IMR-90 (cell line): ENCODE data around the gene CATSPERZ. TPM values are rescaled to one million over a fixed set of nuclear protein-coding genes. Genes with fewer than 3 reads are reported as not detected.

Experiments
- ATAC-seq: fragments of 200-7000 bp; cut with Tn5 transposase; 2 replicates; pipeline ENCODE4 v1.9.1; 2020; ENCODE audit warnings: low read depth, mild to moderate bottlenecking, moderate library complexity
- BruUV-seq: library from RNA; stranded (reverse); fragments of 400-500 nt; replicated peaks from 2 replicates; lab custom pipeline; 2021; lab: Mats Ljungman, UMichigan
- CTCF ChIA-PET: fragments of 300-600 bp; formaldehyde crosslinking; extraction: SDS; loops from one replicate; lab custom pipeline; 2021; ENCODE audit warnings: antibody characterized with exemption; lab: Yijun Ruan, JAX
- POLR2A ChIA-PET: fragments of 300-600 bp; sonication (Branson Sonifier 250); formaldehyde crosslinking; loops from one replicate; lab custom pipeline; 2022; ENCODE audit warnings: antibody characterized with exemption; ENCODE audit not compliant: unreplicated experiment; lab: Charles Lee
- DNase-seq: peaks from one replicate; pipeline ENCODE4 v3.0.0; 2013
- H2AFZ ChIP-seq: replicated peaks from 2 replicates; pipeline ENCODE3; 2013; ENCODE audit warnings: low read length, mild to moderate bottlenecking; ENCODE audit not compliant: poor library complexity
- H2AK5ac ChIP-seq: 2 replicates; pipeline ENCODE4 v1.6.1; 2013; ENCODE audit warnings: low read depth, low read length, inconsistent platforms
- H2AK9ac ChIP-seq: replicated peaks from 2 replicates; pipeline ENCODE3; 2013; ENCODE audit warnings: mild to moderate bottlenecking, low read depth, low read length, moderate library complexity; ENCODE audit not compliant: poor library complexity
- H2BK120ac ChIP-seq: 2 replicates; pipeline ENCODE4 v1.6.1; 2013; ENCODE audit warnings: low read depth, low read length, inconsistent platforms
- H2BK15ac ChIP-seq: 3 replicates; pipeline ENCODE4 v1.6.1; 2013; ENCODE audit warnings: low read depth, low read length, inconsistent platforms
- H2BK20ac ChIP-seq: 2 replicates; pipeline ENCODE4 v1.6.1; 2013; ENCODE audit warnings: low read depth, mild to moderate bottlenecking, inconsistent platforms, low read length, moderate library complexity
- H2BK5ac ChIP-seq: 2 replicates; pipeline ENCODE4 v1.6.1; 2013; ENCODE audit warnings: mild to moderate bottlenecking, low read depth, low read length, inconsistent platforms; ENCODE audit not compliant: poor library complexity, severe bottlenecking
- H3K14ac ChIP-seq: replicated peaks from 2 replicates; pipeline ENCODE4 v1.6.1; 2013; ENCODE audit warnings: low read depth, low read length, inconsistent platforms
- H3K18ac ChIP-seq: 2 replicates; pipeline ENCODE4 v1.6.1; 2013; ENCODE audit warnings: low read depth, low read length, control low read depth
- H3K23ac ChIP-seq: 2 replicates; pipeline ENCODE4 v1.6.1; 2013; ENCODE audit warnings: low read depth, low read length, inconsistent platforms
- H3K27ac ChIP-seq: 2 replicates; pipeline ENCODE4 v1.5.1; 2013; ENCODE audit warnings: mild to moderate bottlenecking, control low read depth, low read length; ENCODE audit not compliant: insufficient read depth
- H3K27me3 ChIP-seq: 2 replicates; pipeline ENCODE4 v1.6.1; 2013; ENCODE audit warnings: low read length; ENCODE audit not compliant: control insufficient read depth, insufficient read depth
- H3K36me3 ChIP-seq: 2 replicates; pipeline ENCODE4 v1.6.1; 2013; ENCODE audit warnings: low read length, mixed read lengths; ENCODE audit not compliant: control insufficient read depth, insufficient read depth
- H3K4ac ChIP-seq: 2 replicates; pipeline ENCODE4 v1.6.1; 2013; ENCODE audit warnings: low read depth, low read length, inconsistent platforms
- H3K4me1 ChIP-seq: 2 replicates; pipeline ENCODE4 v1.6.1; 2013; ENCODE audit warnings: low read length, mixed read lengths; ENCODE audit not compliant: control insufficient read depth, insufficient read depth
- H3K4me2 ChIP-seq: 2 replicates; pipeline ENCODE4 v1.6.1; 2013; ENCODE audit warnings: low read depth, mild to moderate bottlenecking, control low read depth, low read length, moderate library complexity
- H3K4me3 ChIP-seq: 2 replicates; pipeline ENCODE4 v1.5.1; 2013; ENCODE audit warnings: low read depth, mild to moderate bottlenecking, control low read depth, low read length, moderate library complexity; ENCODE audit not compliant: insufficient read depth
- H3K56ac ChIP-seq: 2 replicates; pipeline ENCODE4 v1.6.1; 2013; ENCODE audit warnings: low read length, inconsistent platforms; ENCODE audit not compliant: insufficient read depth; ENCODE audit errors: extremely low read depth
- H3K79me1 ChIP-seq, 2 experiments: 2 replicates each; pipeline ENCODE4 v1.6.1; 2013; ENCODE audit warnings: low read length in 2 of 2, inconsistent platforms in 1 of 2, low read depth in 1 of 2
- H3K9ac ChIP-seq: 2 replicates; pipeline ENCODE4 v1.6.1; 2013; ENCODE audit warnings: low read depth, low read length, control low read depth
- H3K9me1 ChIP-seq: 2 replicates; pipeline ENCODE4 v1.6.1; 2013; ENCODE audit warnings: low read length, inconsistent platforms; ENCODE audit not compliant: insufficient read depth
- H3K9me3 ChIP-seq: 2 replicates; pipeline ENCODE4 v1.6.1; 2013; ENCODE audit warnings: low read length; ENCODE audit not compliant: control insufficient read depth, insufficient read depth
- H4K20me1 ChIP-seq: 2 replicates; pipeline ENCODE4 v1.6.1; 2013; ENCODE audit warnings: low read length, inconsistent platforms; ENCODE audit not compliant: insufficient read depth
- H4K5ac ChIP-seq: 2 replicates; pipeline ENCODE4 v1.6.1; 2013; ENCODE audit warnings: mild to moderate bottlenecking, low read depth, low read length, control low read depth
- H4K8ac ChIP-seq, 2 experiments: 2 replicates each; pipeline ENCODE4 v1.6.1; 2013; ENCODE audit warnings: low read depth in 2 of 2, low read length in 2 of 2, control low read depth in 1 of 2, inconsistent platforms in 1 of 2
- H4K91ac ChIP-seq: 2 replicates; pipeline ENCODE4 v1.6.1; 2013; ENCODE audit warnings: low read depth, low read length, inconsistent platforms; ENCODE audit not compliant: insufficient read depth
- BHLHE40 ChIP-seq: fragments of 150-350 bp; IDR thresholded peaks from 2 replicates; pipeline ENCODE4 v1.6.1; 2016; ENCODE audit warnings: mild to moderate bottlenecking, low read depth, low read length
- FOS ChIP-seq: fragments of 150-350 bp; IDR thresholded peaks from 2 replicates; pipeline ENCODE4 v1.6.1; 2016; ENCODE audit warnings: low read depth, low read length
- MAFK ChIP-seq: IDR thresholded peaks from 2 replicates; pipeline ENCODE4 v1.6.1; 2012; ENCODE audit warnings: low read depth, low read length, improper control_type of control experiment
- MXI1 ChIP-seq: IDR thresholded peaks from 2 replicates; pipeline ENCODE4 v1.6.1; 2012; ENCODE audit warnings: low read depth, mild to moderate bottlenecking, low read length, moderate library complexity, borderline replicate concordance
- RAD21 ChIP-seq: IDR thresholded peaks from 2 replicates; pipeline ENCODE4 v1.6.1; 2012; ENCODE audit warnings: low read length, improper control_type of control experiment
- RFX5 ChIP-seq: IDR thresholded peaks from 2 replicates; pipeline ENCODE4 v1.8.0; 2012; ENCODE audit warnings: low read depth, mild to moderate bottlenecking, low read length, moderate library complexity
- SMC3 ChIP-seq: fragments of 150-350 bp; IDR thresholded peaks from 2 replicates; pipeline ENCODE4 v1.6.1; 2016; ENCODE audit warnings: low read depth, mild to moderate bottlenecking, antibody characterized with exemption, low read length, moderate library complexity
- WGBS, 2 experiments: methylation state at CpG; one replicate each; pipeline versions ENCODE4 v1.1.5 to v1.1.7; 2013; ENCODE audit warnings: missing lambda C conversion rate in 2 of 2; ENCODE audit not compliant: insufficient read length in 1 of 2; ENCODE audit errors: extremely low coverage in 2 of 2; 5-methylcytosine and 5-hydroxymethylcytosine counted together
- dilution Hi-C: fragments of 300-500 bp; cut with HindIII; formaldehyde crosslinking; loops from one replicate; pipeline ENCODE4 v1.14.3; 2018; ENCODE audit warnings: low sequenced_read_pairs; ENCODE audit not compliant: unreplicated experiment
- in situ Hi-C: fragments of 300-500 bp; cut with MboI; formaldehyde crosslinking; loops from 3 replicates; pipeline ENCODE4 v1.14.3; 2019; ENCODE audit warnings: low sequenced_read_pairs, inconsistent platforms, mixed read lengths
- intact Hi-C: fragments of 100-400 bp; cut with micrococcal nuclease; formaldehyde crosslinking; loops from 2 replicates; pipeline ENCODE4 v1.10.0; 2022
- polyA plus RNA-seq, 3 experiments: library from polyadenylated mRNA; depleted of rRNA; stranded (reverse); fragments of >200 nt; gene quantifications; 2 replicates each; pipeline ENCODE4 v1.2.3, GENCODE V29; 2012; ENCODE audit warnings: low replicate concordance in 1 of 3
- total RNA-seq: library from RNA; depleted of rRNA; stranded (reverse); fragments of >200 nt; gene quantifications from 2 replicates; pipeline ENCODE4 v1.2.3, GENCODE V29; 2012

The CATSPERZ gene
- total and polyA plus RNA-seq, 2 of the 4 experiments (the other 2 are of a cell fraction) = not detected

- Histone ChIP-seq H3K4me2 (no peak overlapping the region), H3K9me1 (peaks cover 4% of the 10 kb centered on the region; the same call in 1 of the 2 replicates), H2BK5ac (no peak overlapping the region), H3K9me3 (no peaks in the 10 kb centered on the region), H2AFZ (no peak overlapping the region), H3K27ac (no peak overlapping the region), H3K79me1 (peaks cover 0 to 3% of the 10 kb centered on the region in 2 experiments; a peak in 1 of 4 replicates), H2BK15ac (no peak overlapping the region), H3K4me3 (no peak overlapping the region), H2AK9ac (no peak overlapping the region), H3K4ac (no peak overlapping the region), H2AK5ac (no peak overlapping the region), H3K4me1 (peaks cover 6% of the 10 kb centered on the region), H4K20me1 (no peaks in the 10 kb centered on the region), H3K27me3 (no peaks in the 10 kb centered on the region), H4K5ac (no peak overlapping the region), H3K14ac (no peak overlapping the region), H3K56ac (no peak overlapping the region), H3K23ac (no peak overlapping the region), H4K91ac (no peak overlapping the region), H4K8ac (no peak overlapping the region), H2BK120ac (no peak overlapping the region), H3K9ac (no peak overlapping the region), H2BK20ac (no peak overlapping the region), H3K18ac (no peak overlapping the region), H3K36me3 (no peaks in the 10 kb centered on the region)
- ATAC-seq (no peak), DNase-seq (no peak)
- no TSS peak for BruUV-seq
- ChIA-PET CTCF (interaction anchor here (1.6 kb wide), 1 partner anchor 20 kb away, joined by 4 read pairs; no protein-coding TSS in a partner anchor), POLR2A (no interaction called here)
- WGBS, 2 experiments = 92% methylated on average over 11 of the region's 18 CpGs; no CpG with 5 or more reads in 1 of the 2 experiments
- in situ Hi-C loops = no loop called here
- TF ChIP-seq RAD21 = no peak
- TF ChIP-seq FOS = no peak
- TF ChIP-seq SMC3 = no peak
- TF ChIP-seq MAFK = no peak
- TF ChIP-seq MXI1 = no peak
- TF ChIP-seq BHLHE40 = no peak
- TF ChIP-seq RFX5 = no peak
- intact Hi-C loops = no loop called here
- dilution Hi-C loops = no loop called here
Observed at GRCh38 chr11:64351136-64351631, 51.0 kb downstream of the CATSPERZ start.
